ENCODE measurements around the gene CWC15. TPM values are rescaled to one million over a fixed set of nuclear protein-coding genes. Genes with fewer than 3 reads are reported as not detected.

CWC15 gene
- polyA plus RNA-seq, 1 of the 3 experiments (the other 2 are of a cell fraction) = 27.0 TPM

DNA sequence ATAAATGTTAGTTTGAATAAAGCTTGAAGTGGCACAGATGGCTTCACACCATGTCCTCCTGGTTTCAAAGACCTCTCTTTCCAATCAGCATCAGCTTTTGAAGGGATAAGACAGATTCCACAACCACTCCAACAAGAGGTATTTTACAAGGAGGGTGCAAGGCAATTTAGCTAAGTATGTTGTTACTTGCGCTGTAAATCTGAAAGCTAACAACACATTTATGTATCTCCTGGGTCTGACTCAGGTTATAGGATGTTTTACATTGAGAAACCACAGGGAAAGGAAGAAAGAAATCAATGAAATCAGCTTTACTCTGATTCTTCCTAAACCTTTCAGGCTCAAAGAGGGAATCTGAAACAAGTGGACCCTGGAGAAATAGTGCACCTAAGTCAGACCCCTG lies 12.1 kb downstream of the CWC15 start (continued):
- TF ChIP-seq, protein P1, sequence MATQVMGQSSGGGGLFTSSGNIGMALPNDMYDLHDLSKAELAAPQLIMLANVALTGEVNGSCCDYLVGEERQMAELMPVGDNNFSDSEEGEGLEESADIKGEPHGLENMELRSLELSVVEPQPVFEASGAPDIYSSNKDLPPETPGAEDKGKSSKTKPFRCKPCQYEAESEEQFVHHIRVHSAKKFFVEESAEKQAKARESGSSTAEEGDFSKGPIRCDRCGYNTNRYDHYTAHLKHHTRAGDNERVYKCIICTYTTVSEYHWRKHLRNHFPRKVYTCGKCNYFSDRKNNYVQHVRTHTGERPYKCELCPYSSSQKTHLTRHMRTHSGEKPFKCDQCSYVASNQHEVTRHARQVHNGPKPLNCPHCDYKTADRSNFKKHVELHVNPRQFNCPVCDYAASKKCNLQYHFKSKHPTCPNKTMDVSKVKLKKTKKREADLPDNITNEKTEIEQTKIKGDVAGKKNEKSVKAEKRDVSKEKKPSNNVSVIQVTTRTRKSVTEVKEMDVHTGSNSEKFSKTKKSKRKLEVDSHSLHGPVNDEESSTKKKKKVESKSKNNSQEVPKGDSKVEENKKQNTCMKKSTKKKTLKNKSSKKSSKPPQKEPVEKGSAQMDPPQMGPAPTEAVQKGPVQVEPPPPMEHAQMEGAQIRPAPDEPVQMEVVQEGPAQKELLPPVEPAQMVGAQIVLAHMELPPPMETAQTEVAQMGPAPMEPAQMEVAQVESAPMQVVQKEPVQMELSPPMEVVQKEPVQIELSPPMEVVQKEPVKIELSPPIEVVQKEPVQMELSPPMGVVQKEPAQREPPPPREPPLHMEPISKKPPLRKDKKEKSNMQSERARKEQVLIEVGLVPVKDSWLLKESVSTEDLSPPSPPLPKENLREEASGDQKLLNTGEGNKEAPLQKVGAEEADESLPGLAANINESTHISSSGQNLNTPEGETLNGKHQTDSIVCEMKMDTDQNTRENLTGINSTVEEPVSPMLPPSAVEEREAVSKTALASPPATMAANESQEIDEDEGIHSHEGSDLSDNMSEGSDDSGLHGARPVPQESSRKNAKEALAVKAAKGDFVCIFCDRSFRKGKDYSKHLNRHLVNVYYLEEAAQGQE (IDR thresholded peaks at IDR 0.05; ENCODE audit: low read depth, low read length) = no peak
- TF ChIP-seq RCOR1 (IDR thresholded peaks at IDR 0.05; ENCODE audit: low read length) (no peak), EP300 (IDR thresholded peaks at IDR 0.05; ENCODE audit: borderline replicate concordance in 1 of 2, low read depth in 1 of 2, low read length in 1 of 2) (no peak), YY1 (IDR thresholded peaks at IDR 0.05; ENCODE audit: low read depth) (no peak), NRF1 (IDR thresholded peaks at IDR 0.05; ENCODE audit: low read depth, low read length) (no peak), FOSL2 (IDR thresholded peaks at IDR 0.05; ENCODE audit: borderline replicate concordance, low read depth) (no peak), RXRA (IDR thresholded peaks at IDR 0.05; ENCODE audit: borderline replicate concordance, low read depth) (no peak), EZH2phosphoT487 (IDR thresholded peaks at IDR 0.05; ENCODE audit: borderline replicate concordance, low read depth) (no peak), TCF12 (IDR thresholded peaks at IDR 0.05) (no peak), MEF2A (IDR thresholded peaks at IDR 0.05; ENCODE audit: borderline replicate concordance, low read depth) (no peak), GABPA (IDR thresholded peaks at IDR 0.05; ENCODE audit: low read depth) (no peak), TAF1 (IDR thresholded peaks at IDR 0.05; ENCODE audit: borderline replicate concordance, low read depth, low read length) (no peak)
- TF ChIP-seq, protein P2, sequence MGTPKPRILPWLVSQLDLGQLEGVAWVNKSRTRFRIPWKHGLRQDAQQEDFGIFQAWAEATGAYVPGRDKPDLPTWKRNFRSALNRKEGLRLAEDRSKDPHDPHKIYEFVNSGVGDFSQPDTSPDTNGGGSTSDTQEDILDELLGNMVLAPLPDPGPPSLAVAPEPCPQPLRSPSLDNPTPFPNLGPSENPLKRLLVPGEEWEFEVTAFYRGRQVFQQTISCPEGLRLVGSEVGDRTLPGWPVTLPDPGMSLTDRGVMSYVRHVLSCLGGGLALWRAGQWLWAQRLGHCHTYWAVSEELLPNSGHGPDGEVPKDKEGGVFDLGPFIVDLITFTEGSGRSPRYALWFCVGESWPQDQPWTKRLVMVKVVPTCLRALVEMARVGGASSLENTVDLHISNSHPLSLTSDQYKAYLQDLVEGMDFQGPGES (IDR thresholded peaks at IDR 0.05; ENCODE audit: low read depth, low read length) = no peak
- TF ChIP-seq, protein P3, sequence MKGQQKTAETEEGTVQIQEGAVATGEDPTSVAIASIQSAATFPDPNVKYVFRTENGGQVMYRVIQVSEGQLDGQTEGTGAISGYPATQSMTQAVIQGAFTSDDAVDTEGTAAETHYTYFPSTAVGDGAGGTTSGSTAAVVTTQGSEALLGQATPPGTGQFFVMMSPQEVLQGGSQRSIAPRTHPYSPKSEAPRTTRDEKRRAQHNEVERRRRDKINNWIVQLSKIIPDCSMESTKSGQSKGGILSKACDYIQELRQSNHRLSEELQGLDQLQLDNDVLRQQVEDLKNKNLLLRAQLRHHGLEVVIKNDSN (IDR thresholded peaks at IDR 0.05; ENCODE audit: borderline replicate concordance, low read depth) = no peak

DNA sequence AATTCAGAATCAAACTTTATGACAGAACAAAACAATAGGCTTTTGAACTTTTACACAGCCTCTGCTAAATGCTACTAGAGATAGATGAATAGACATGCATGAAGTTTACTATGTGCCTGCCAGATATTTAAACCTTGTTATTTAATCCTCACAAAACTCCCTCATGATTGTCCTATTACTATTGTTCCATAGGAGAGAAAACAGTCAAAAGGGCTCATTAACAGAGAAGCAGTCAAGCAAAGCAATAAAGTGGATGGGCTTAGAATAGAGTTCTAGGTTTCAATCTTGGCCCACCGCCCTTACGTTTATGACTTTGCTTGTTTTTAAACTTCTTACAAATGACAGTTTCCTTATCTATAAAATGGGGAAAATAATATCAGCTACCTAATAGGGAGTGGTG lies 12.9 kb downstream of the CWC15 start:
- ChIA-PET CTCF (interaction anchor here (1.2 to 2.6 kb wide), 3 partner anchors 9 to 337 kb away, joined by 3 to 13 read pairs (median 6); no protein-coding TSS in a partner anchor), POLR2A (interaction anchor here (0.6 kb wide), 1 partner anchor 817 kb away, joined by 3 read pairs; no protein-coding TSS in a partner anchor)
- Histone ChIP-seq H3K27me3 (ENCODE audit: insufficient read depth) (no peaks in the 10 kb centered on the region), H4K20me1 (ENCODE audit: insufficient read depth) (no peaks in the 10 kb centered on the region), H3K4me1 (ENCODE audit: control insufficient read depth in 1 of 2, insufficient read depth in 2 of 2, low read depth in 1 of 2, low read length in 1 of 2) (no peaks in the 10 kb centered on the region; a peak in 1 of 4 replicates), H3K79me2 (ENCODE audit: insufficient read depth) (no peaks in the 10 kb centered on the region), H3K4me2 (no peak overlapping the region), H3K27ac (ENCODE audit: low read depth in 2 of 2, low read length in 1 of 2) (no peak overlapping the region), H3F3A (replicated peaks; ENCODE audit: insufficient read depth) (peaks cover 17% of the 10 kb centered on the region), H2AFZ (ENCODE audit: low read depth) (no peak overlapping the region), H3K9ac (no peak overlapping the region), H3K4me3 (ENCODE audit: low read depth in 2 of 2, low read length in 1 of 2) (no peak overlapping the region), H3K9me3 (no peaks in the 10 kb centered on the region), H3K9me2 (no peaks in the 10 kb centered on the region), H3K36me3 (replicated peaks in 1 of 2; ENCODE audit: control insufficient read depth in 1 of 2, insufficient read depth in 2 of 2, low read length in 1 of 2) (peaks cover 45 to 48% of the 10 kb centered on the region in 2 experiments)
- WGBS (ENCODE audit: low lambda C conversion rate) = 98% methylated on average over 2 of the region's 2 CpGs
- no peak for DNase-seq
- TF ChIP-seq RCOR1 (IDR thresholded peaks at IDR 0.05; ENCODE audit: low read length) = no peak
- no peak for TF ChIP-seq FOXM1 (IDR thresholded peaks at IDR 0.05; ENCODE audit: low read depth)
- TF ChIP-seq CHD2 (IDR thresholded peaks at IDR 0.05; ENCODE audit: low read length, partially characterized antibody) = no peak
- TF ChIP-seq, protein P1 (IDR thresholded peaks at IDR 0.05; ENCODE audit: low read depth, low read length) = no peak
- TF ChIP-seq YY1 (IDR thresholded peaks at IDR 0.05; ENCODE audit: low read depth) = no peak
- no peak for TF ChIP-seq GABPA (IDR thresholded peaks at IDR 0.05; ENCODE audit: low read depth)
- TF ChIP-seq NRF1 (IDR thresholded peaks at IDR 0.05; ENCODE audit: low read depth, low read length) = no peak
- TF ChIP-seq, protein P3 (IDR thresholded peaks at IDR 0.05; ENCODE audit: borderline replicate concordance, low read depth) = no peak
- TF ChIP-seq, protein P2 (IDR thresholded peaks at IDR 0.05; ENCODE audit: low read depth, low read length) = no peak
- no peak for TF ChIP-seq MEF2A (IDR thresholded peaks at IDR 0.05; ENCODE audit: borderline replicate concordance, low read depth)
- TF ChIP-seq ELF1 (IDR thresholded peaks at IDR 0.05) = no peak
- no peak for TF ChIP-seq NFIC (IDR thresholded peaks at IDR 0.05; ENCODE audit: borderline replicate concordance)
- TF ChIP-seq GATA2 (CRISPR knock-in tag; IDR thresholded peaks at IDR 0.05) = no peak
